ENCODE results near the gene ADIPOR2. TPM values are rescaled to one million over a fixed set of nuclear protein-coding genes. Genes with fewer than 3 reads are reported as not detected.

ADIPOR2 gene
- total RNA-seq, 1 experiment from 2014 or later = 45.3 TPM

GRCh38 chr12:1739368-1739767, 48.5 kb downstream of the ADIPOR2 start:
- H3K4ac ChIP-seq (ENCODE audit: low read depth, low read length) = no peak overlapping the region
- no peak overlapping the region for H3T11ph ChIP-seq (ENCODE audit: low read length)
- H3K14ac ChIP-seq (ENCODE audit: insufficient read depth, low read length) = no peak overlapping the region
- no peak overlapping the region for H3K27ac ChIP-seq (ENCODE audit: insufficient read length, low read depth, low read length)
- DNase-seq = no peak
- H4K91ac ChIP-seq (ENCODE audit: insufficient read length, low read depth, low read length) = no peak overlapping the region
- WGBS (ENCODE audit: extremely low coverage, insufficient read length, low lambda C conversion rate) = no CpG with 5 or more reads among the region's 1 CpG
- no peak overlapping the region for H2BK5ac ChIP-seq (ENCODE audit: insufficient read length, low read length)
- H3K9ac ChIP-seq (ENCODE audit: extremely low read depth, insufficient read length, low read length) = no peak overlapping the region
- H3K18ac ChIP-seq (ENCODE audit: insufficient read length, low read depth, low read length) = no peak overlapping the region
- H3K79me2 ChIP-seq (ENCODE audit: insufficient read depth, low read length) = peaks cover 10% of the 10 kb centered on the region; the same call in 1 of the 2 replicates
- no peak overlapping the region for H3K4me2 ChIP-seq (ENCODE audit: insufficient read depth, insufficient read length, low read length)
- H3K56ac ChIP-seq (ENCODE audit: insufficient read length, low read depth, low read length) = no peak overlapping the region
- H3K27me3 Mint-ChIP-seq (ENCODE audit: low read depth) = no peaks in the 10 kb centered on the region
- no peaks in the 10 kb centered on the region for H3K4me1 ChIP-seq (ENCODE audit: insufficient read depth, low read length)
- H3K27ac Mint-ChIP-seq = no peak overlapping the region; a peak in 1 of 7 replicates
- H3K9me3 ChIP-seq (ENCODE audit: control insufficient read depth, low read depth, low read length) = no peaks in the 10 kb centered on the region
- H2AFZ ChIP-seq (ENCODE audit: low read length) = no peak overlapping the region
- H3K9me3 Mint-ChIP-seq = no peaks in the 10 kb centered on the region; a peak in 1 of 5 replicates
- H3K36me3 Mint-ChIP-seq (ENCODE audit: insufficient read depth in 1 of 3, low read depth in 3 of 3) = peaks cover 2 to 4% (median 2%) of the 10 kb centered on the region in 3 experiments; a peak in 2 of 7 replicates
- H4K8ac ChIP-seq (replicated peaks; ENCODE audit: insufficient read length, low read depth, low read length) = no peak overlapping the region
- no peak overlapping the region for H3K23ac ChIP-seq (ENCODE audit: insufficient read length, low read depth, low read length)
- H2AK5ac ChIP-seq (ENCODE audit: insufficient read length, low read length) = no peak overlapping the region
- H3K4me3 Mint-ChIP-seq = no peak overlapping the region
- no peaks in the 10 kb centered on the region for H4K20me1 ChIP-seq (ENCODE audit: control insufficient read depth, insufficient read depth, insufficient read length)
- no peaks in the 10 kb centered on the region for H3K23me2 ChIP-seq (ENCODE audit: insufficient read length, low read depth, low read length, poor library complexity, severe bottlenecking)
- H3K4me1 Mint-ChIP-seq = peaks cover 16 to 19% of the 10 kb centered on the region in 2 experiments
- H3K27me3 ChIP-seq (ENCODE audit: insufficient read depth, low read length) = no peaks in the 10 kb centered on the region
- no peak for TF ChIP-seq CTCF (conservative IDR thresholded peaks at IDR 0.05)
- H2BK12ac ChIP-seq (ENCODE audit: insufficient read length, low read depth, low read length) = no peak overlapping the region
- H2BK20ac ChIP-seq (ENCODE audit: low read depth, low read length, poor library complexity, severe bottlenecking) = no peak overlapping the region
- peaks cover 12% of the 10 kb centered on the region for H3K79me1 ChIP-seq (ENCODE audit: insufficient read depth, low read depth, low read length, poor library complexity, severe bottlenecking)
- no peak overlapping the region for H4K5ac ChIP-seq (ENCODE audit: insufficient read length, low read depth, low read length)
- H2BK15ac ChIP-seq (ENCODE audit: low read depth, low read length) = no peak overlapping the region
- no peak overlapping the region for H2BK120ac ChIP-seq (ENCODE audit: low read depth, low read length, poor library complexity, severe bottlenecking)
